HG03064 (cell line): ENCODE measurements around the gene CORIN.
"Not testable (repeated sequence)": the region's sequence is repeated elsewhere in the genome, so short reads cannot be mapped to it uniquely, and the experiment has no call there.

Source experiments
- ATAC-seq: cut with Tn5 transposase; IDR thresholded peaks from one replicate; pipeline ENCODE4 v1.9.1; 2021; ENCODE audit warnings: low read depth; ENCODE audit not compliant: unreplicated experiment

CORIN gene

DNA sequence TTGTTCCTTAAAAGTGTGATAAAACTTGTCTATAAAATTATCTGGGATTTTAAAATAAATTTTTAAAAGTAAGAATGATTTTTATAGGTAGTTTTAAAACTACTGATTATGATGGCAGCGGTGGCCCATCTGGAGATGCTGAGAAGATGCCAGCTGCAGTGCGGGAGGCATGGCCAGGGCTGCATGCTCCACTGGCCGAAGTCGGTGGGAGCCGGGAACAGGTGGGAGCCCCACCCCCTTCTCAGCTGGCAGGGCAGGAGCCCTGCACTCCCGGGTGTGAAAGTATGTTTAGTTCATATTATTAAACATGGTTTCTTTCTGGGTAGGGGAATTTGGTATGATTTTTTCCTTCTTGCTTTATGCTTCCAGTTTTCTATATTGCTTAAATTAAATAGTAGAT, 63.8 kb downstream of the CORIN start:
- ATAC-seq = no peak

DNA sequence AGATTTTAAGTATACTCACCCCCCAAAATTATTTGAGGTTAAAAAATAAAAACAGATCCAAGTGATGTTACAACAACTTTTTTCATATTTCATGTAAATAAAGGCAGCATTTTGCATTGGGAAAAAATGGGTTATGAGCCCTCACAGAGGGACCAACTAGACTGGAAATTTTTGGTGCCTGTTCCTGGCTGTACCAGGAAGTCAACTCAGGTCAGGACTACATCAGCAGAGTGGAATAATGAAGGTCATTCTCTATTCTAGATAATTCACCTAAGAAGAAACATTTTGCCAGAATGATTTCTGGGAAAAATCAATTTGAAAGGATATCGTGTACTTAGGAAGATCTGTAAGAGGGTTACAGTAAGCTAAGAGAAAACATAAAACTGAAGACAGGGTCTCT, 66.8 kb downstream of the CORIN start:
- ATAC-seq = no peak

DNA sequence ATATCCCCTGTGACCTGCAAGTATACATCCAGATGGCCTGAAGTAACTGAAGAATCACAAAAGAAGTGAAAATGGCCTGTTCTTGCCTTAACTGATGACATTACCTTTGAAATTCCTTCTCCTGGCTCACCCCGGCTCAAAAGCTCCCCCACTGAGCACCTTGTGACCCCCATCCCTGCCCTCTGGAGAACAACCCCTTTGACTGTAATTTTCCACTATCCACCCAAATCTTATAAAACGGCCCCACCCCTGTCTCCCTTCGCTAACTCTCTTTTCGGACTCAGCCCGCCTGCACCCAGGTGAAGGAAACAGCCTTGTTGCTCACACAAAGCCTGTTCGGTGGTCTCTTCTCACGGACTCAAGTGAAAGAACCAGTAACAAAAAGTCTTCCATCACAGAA, 69.9 kb downstream of the CORIN start:
- ATAC-seq = not testable (repeated sequence)

DNA sequence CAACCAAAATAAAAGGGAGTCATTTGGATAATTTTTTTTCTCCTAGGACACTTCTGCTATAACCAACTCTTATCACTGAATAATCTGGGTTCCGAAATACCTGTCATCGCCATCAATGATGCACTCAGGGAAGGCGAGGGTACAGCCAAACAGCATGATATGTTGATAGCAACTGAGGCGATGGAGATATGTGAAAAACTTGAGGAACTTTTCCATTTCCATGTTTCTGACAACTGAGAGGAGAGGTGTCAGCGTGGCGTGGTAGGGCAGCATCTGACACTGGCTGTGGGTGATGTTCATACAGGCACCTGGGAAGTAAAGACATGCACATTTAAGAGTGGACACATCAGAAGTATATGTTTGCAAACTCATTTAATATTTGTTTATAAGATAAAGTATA, 74.6 kb downstream of the CORIN start:
- ATAC-seq = no peak

DNA sequence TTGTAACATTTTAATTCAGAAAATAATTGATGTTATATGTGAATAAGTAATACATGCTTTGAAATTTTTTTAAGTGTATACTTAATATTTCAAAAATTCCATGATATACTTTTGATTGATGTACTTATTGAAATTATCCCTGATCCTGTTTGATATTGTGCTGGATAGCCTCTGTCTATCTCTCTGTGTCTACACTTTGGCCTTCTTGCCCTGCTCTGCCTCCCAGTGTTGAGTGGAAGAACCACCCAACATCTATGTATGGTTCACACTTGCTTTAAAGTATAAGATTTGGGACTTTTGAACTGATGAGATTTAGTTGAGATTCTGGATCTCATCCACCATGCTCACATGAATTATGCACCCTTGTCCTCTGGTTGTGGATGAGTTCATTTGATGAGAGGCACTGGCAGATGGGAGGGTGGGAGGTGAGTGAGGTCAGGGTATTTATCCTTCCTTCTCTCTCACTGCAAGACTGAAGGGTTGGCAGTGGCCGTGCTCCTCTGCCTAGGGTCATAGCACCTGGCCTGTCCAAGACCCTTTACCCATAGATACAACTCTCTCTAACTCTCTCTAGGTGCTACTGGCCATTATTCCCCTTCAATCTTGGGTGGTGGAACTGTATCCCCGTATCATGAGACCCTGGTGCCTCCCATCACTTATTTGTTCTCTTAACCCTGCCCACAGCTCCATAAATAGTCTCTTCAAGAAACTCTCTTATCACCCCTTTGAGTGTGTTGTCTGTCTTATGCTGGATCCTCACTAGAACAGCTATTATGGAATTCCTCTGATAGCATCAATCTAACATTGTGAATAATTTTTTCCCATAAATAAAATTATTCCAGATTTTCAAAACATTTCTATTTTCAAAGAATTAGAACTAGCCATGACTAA, 75.2 kb downstream of the CORIN start:
- no peak for ATAC-seq

DNA sequence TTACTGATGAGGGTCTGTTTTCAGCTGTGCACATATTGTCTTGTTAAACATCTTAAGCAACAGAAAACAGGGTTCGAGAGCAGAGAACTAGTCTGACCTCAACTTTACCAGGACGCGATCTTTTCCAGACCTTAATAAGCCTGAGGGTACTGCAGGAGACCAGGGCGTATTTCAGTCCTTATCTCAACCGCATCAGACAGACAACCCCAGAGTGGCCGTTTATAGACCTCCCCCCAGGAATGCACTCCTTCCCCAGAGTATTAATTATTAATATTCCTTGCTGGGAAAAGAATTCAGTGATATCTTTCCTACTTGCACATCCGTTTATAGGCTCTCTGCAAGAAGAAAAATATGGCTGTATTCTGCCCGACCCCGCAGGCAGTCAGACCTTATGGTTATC, 84.6 kb downstream of the CORIN start:
- ATAC-seq = not testable (repeated sequence)

DNA sequence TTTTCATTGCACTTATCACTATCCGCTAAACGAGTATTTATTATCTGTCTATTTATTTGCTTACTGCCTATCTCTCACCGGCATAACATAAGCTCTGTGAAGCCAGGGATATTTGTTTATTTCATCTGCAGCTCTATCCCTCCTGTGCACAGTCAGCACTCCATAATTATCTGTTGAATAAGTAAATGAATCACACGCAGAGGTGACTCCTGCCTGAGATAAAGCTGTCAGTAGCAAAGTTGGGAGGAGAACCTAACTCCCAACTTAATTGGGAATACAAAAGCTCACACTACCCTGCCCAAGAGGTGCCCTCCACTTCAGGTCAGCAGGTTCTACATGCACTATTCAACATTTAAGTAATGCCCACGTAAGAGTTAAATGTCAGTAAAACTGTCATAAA, 85.7 kb downstream of the CORIN start:
- no peak for ATAC-seq

DNA sequence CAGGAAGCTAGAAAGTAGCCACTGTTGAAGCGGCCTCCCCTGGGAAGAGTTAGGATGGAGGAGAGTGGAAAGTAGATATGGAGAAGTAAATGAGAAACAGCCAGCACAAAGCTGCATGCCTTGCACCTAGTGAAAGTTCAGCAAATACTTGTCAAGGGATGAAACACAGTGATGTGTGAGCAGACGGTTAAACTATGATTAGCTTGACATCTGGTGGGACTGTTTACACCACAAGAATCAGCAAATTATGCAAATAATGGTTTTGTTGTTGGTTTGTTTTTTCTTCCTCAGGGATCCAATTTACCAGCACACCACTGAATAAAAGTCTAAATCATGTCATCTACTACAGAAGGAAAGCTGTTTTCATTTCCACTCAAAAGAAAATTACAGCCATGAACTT, 87.1 kb downstream of the CORIN start:
- ATAC-seq = no peak

DNA sequence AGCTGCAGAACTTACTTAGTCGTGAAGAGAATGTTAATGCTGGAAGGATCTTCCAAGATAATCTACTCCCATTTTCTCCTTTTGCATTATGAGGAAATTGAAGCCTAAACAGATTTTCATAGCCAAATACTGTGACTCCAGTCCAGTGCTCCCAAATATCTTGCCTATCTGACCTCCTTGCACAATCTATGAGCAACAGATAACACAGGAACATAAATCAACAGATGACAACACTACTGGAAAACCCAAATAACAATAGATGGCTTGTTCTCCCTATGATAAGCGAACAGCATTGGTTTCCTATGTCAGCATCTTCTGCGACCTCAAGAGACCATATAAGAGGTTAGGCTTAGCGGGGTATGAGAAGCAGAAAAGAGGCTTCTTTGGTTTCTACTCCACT, 88.0 kb downstream of the CORIN start:
- ATAC-seq = no peak

DNA sequence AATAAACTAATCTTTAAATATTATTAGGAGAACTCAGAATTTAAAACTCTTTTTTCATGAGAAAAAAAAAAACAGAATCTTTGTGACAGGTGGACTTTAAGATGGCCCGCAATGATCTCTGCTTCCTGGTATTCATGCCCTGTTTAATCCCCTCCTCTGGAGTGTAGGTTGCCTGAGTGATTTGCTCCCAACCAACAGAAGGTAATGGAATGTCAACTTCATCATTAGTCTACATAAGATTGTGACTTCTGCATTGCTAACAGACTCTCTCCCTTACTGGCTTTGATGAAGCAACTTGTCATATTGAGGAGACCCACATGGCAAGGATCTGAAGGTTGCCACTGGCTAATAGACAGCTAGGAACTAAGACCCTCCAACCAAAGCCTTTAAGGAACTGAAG, 88.8 kb downstream of the CORIN start:
- ATAC-seq = no peak

DNA sequence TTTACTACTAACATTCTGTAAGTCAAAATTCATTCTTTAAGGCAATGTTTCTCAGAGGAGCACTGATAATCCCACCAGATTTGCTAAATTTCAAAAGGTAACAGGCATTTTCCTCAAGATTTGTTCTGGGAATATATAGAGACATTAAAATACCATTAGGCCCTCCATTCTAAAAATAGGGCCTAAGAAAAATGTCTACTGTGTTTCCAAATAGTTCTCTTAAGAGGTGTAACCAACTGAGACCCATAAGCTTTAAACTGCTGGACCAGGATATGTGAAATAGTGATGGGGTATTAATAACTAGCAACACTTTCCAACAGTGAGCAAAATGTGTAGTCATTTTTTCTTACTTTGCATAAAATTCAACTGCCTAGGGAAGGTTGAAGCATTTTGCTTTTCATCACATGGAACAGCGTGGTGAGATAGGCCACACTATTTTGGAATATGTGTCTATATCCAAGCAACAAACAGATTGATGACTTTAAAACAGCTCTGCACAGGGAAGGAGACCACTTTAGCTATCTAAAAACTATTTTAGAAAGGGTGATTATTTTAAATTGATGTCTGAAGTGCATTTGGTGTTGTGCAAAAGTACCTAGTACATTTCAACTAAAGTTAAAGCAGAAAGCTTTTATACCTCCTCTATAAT, 89.9 kb downstream of the CORIN start:
- no peak for ATAC-seq

DNA sequence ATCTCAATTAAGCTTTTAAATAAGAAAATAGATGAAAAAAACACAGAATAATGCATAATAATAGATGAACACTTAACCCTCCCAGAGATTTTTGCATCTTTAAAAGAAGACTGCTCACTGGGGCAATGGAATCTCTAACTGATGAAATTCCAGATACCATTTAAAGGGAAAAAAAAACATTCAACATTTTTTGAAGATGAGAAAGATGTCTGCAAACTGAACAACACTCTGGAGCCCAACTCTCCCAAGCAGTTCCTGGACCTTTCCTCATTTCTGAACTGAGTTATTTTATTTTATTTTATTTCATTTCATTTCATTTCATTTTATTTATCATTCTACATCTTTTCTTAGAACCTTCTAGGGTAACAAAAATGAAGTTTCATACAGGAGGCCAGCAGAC, 90.7 kb downstream of the CORIN start:
- no peak for ATAC-seq

DNA sequence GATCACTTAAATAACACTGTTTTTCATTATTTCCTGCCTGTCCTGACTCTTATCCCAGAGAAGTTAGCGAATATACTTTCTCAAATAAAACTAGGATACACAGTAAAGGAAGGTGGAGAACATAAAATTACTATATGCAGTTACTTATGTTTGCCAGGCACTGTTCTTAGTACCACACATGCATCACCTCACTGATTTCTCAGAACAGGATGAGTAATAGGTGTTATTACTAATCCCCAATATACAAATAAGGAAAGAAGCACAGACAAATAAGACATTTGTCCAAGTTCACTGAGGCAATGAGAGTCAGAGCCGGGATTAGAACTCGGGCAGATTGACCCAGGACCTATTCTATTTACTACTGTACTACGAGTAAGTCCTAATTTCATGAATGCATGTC, 91.7 kb downstream of the CORIN start:
- no peak for ATAC-seq

DNA sequence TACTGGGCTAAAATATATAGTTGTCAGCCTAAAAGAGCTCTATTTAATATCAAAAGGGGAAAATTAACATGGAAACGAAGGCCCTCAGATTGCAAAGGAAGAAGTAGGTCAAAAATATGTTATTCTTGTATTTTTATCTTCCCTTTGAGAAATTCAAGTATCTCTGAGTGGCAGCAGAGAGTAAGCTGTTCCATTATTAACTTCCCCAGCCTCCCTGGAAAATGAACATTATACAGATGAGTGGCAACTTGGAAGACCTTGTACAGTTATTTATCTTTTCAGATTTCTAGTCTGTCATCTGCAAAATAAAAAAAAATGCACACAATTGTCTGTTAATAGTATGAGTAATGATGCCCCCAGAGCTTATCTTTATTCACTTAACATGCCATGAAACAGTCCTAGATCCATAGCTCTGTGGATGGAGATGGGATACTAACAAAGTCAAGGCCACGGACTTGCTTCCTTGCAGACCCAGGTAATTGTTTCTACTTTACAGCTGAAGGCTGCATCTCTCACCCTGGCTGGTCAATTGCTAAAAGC, 93.0 kb downstream of the CORIN start:
- no peak for ATAC-seq

DNA sequence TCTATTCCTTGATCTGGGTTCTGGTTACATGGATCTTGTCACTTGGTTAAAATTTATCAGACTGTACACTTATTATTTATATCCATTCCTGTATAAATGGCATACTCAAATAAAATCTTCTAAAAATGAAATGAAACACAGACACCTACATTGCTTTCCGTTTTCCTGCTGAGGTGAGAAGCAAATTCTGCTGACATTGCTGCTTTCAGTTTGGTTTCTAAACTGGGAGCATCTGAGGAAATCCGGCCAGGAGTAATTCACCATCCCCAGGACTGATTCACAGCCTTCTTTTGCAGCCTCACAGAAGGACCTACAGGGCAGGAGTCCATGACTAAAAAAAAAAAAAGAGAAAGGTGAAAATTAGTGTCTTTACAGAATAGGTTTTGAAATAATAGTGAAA, 93.6 kb downstream of the CORIN start:
- ATAC-seq = no peak

DNA sequence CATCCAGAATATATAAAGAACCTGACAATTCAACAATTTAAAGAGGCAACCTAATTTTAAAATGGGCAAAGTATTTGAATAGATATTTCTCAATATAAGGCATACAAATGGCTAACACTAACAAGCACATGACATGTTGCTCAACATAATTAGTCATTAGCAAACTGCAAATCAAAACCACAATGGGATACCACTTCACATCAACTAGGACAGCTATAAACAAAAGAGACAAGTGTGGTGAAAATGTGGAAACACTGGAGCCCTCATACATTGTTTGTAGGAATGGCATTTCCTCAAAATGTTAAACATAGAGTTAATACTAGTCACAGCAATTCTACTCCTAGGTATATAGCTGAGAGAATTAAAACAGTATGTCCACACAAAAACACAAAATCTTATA, 96.7 kb downstream of the CORIN start:
- no peak for ATAC-seq

DNA sequence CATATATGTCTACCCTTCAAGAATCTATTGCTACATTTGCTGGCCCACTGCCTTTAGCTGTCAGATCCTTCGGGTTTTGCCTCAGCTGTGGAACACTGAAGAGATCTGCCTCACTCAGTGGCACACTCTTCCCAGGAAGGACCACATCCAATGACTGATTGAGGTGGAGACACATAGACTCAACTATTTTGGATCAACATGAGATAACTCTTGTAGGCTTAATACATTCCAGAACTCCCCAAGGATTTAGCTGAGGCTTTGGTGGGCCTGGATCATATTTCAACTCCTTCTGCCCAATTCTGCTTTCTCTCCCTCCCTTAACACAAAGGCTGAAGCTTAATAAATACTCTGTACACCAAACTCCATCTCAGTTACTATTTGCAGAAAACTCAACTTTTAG, 100.5 kb downstream of the CORIN start:
- ATAC-seq = no peak

DNA sequence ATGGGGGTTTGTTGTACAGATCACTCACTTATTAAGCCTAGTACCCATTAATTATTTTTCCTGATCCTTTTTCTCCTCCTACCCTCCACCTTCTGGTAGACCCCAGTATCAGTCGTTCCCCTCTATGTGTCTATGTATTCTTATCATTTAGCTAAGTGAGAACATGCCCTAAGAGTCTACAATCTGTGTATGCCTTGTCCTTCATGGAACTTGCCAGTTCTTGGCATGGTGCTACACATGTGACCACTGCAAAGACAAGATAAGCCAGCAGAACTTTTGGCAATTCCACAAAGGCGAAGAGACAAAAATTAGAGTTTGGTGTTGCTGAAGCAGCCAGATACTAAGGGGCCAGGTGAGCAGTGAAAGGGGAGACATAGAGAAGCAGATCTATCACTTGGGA, 101.3 kb downstream of the CORIN start:
- no peak for ATAC-seq

DNA sequence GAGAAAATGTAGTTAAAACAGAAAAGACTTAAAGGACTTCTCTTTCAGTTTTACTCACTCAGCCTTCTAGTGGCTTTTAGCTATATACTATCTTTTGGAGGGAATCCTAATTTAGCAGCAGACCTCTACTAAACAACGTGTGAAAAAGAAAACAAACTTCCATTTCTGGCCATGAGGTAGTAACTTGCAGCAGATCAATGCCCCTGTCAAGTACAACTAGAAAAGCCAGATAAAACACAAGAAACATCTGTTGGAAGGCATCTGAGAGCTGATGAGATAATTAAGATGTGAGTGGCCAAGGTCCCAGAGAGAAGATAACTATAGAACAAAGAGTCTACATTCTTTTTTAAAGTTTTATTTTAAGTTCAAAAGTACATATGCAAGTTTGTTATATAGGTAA, 101.7 kb downstream of the CORIN start:
- ATAC-seq = no peak

DNA sequence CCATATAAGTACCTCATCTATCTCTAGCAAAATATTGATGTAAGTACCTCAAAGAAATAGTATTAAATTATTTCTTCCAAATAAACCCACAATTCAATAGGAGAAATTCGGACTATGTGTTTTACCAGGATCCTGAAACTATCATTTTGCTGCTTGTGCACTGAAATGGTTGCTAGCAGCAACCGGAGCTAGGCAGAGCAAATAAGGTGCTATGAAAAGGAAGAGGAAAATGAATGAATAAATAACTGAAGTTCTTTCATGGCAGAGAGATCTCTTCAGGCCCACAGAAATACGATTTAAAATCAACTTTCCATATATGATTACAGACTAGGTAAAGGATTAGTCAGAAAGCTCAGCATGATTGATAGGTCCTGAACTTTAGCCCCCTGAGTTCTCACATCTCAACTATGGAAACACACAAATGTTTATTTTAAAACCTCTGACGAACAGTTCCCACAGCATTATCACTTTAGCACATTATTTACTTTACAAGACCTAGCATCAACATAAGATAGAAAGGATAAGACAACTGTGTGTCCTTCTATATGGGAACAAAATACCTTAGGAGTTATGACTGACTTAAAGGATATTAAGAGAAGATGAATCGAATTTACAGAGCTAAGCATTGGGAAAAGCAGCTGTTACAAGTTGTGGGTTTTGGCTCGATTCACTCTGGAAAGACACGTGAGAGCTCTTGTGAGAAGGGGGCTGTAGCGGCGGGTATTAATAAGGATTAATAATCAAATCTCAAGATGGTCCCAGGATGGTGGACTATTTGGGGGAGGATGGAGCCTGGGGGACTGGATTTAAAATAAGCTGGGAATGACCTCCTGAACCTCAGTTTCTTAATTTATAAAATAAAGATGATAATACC, 104.3 kb downstream of the CORIN start:
- no peak for ATAC-seq

DNA sequence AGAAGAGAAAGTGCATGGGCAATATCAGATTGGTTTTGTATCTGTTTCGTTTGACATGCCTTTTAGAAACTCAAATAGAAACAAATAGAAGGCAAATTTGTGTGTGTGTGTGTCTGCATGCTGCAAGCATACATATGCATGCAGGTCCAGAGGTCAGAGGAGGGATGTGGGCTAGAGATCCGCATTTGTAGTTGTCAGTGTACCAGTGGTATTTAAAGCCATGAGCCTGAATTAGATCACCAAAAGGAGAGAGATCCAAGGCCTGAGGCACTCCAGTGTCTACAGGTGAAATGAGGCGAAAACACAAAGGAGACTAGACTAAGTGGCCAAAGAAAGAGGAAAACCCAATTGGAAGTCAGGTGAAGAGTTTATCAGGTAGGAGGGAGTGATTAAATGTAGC, 106.7 kb downstream of the CORIN start:
- ATAC-seq = no peak
